DOHH2 (cell line): ENCODE data around the gene CACNA2D1.

Experiments
- EZH2phosphoT487 ChIP-seq: fragments of 200-600 bp; sonication (generic); IDR thresholded peaks from 2 replicates; pipeline ENCODE4 v1.6.1; 2017; ENCODE audit warnings: borderline replicate concordance, mild to moderate bottlenecking, antibody characterized with exemption, low read length, moderate library complexity, mixed read lengths
- TF ChIP-seq, protein P1 (sequence below): fragments of 200-600 bp; sonication (generic); IDR thresholded peaks from one replicate; pipeline ENCODE4 v1.5.1; 2014; ENCODE audit warnings: antibody characterized with exemption, mild to moderate bottlenecking, low read depth, low read length; ENCODE audit not compliant: poor library complexity, severe bottlenecking

DNA sequence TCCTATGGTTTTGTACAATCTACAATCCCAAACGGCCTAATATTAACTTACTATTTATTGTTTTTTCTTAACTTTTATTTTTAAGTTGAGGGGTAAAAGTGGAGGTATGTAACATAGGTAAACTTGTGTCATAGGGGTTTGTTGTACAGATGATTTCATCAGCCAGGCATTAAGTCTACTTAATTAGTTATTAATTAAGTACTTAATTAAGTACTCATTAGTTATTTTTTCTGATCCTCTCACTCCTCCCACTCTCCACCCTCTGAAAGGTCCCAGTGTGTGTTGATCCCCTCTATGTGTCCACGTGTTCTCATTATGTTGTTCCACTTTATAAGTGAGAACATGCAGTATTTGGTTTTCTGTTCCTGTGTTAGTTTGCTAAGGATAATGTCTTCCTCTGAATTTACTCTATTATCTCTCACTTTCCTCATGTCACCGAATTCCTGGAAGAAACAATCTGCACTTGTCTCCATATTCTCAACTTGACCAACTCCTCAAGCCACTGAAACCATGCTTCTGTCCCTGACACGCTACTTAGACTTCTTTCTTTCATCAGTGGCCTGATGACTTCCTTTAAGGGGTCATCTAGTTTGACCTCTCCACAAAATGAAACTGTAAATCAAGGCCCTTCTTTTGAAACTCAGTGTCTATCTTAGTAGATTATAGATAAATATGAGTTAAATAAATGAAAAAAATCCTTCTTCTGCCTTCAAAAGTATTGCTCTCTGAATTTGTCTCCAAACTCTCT, 9.1 kb downstream of the CACNA2D1 start:
- TF ChIP-seq, protein P1, sequence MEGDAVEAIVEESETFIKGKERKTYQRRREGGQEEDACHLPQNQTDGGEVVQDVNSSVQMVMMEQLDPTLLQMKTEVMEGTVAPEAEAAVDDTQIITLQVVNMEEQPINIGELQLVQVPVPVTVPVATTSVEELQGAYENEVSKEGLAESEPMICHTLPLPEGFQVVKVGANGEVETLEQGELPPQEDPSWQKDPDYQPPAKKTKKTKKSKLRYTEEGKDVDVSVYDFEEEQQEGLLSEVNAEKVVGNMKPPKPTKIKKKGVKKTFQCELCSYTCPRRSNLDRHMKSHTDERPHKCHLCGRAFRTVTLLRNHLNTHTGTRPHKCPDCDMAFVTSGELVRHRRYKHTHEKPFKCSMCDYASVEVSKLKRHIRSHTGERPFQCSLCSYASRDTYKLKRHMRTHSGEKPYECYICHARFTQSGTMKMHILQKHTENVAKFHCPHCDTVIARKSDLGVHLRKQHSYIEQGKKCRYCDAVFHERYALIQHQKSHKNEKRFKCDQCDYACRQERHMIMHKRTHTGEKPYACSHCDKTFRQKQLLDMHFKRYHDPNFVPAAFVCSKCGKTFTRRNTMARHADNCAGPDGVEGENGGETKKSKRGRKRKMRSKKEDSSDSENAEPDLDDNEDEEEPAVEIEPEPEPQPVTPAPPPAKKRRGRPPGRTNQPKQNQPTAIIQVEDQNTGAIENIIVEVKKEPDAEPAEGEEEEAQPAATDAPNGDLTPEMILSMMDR, result no peak
- no peak for TF ChIP-seq EZH2phosphoT487
